Suprapubic skin (tissue), 4 donors: ENCODE data around the gene SNX14. TPM values are rescaled to one million over a fixed set of nuclear protein-coding genes. Genes with fewer than 3 reads are reported as not detected.
A peak's percentile ranks its signal among the peaks of the same experiment; 100 is the strongest.

ENCODE experiments used
- DNase-seq, 2 donors: peaks; one replicate each; pipeline ENCODE4 v3.0.0-alpha.2; 2019; ENCODE audit warnings: low spot score in 2 of 2
- H3K27ac ChIP-seq: fragments of 200-600 bp; sonication (generic); one replicate; pipeline ENCODE4 v1.5.1; 2019
- H3K27me3 ChIP-seq: fragments of 200-600 bp; sonication (generic); one replicate; pipeline ENCODE4 v1.5.1; 2019
- H3K36me3 ChIP-seq: fragments of 200-600 bp; sonication (generic); one replicate; pipeline ENCODE4 v1.5.1; 2019
- H3K4me1 ChIP-seq: fragments of 200-600 bp; sonication (generic); one replicate; pipeline ENCODE4 v1.5.1; 2019
- H3K4me3 ChIP-seq: fragments of 200-600 bp; sonication (generic); one replicate; pipeline ENCODE4 v1.5.1; 2019; ENCODE audit warnings: mild to moderate bottlenecking
- H3K9me3 ChIP-seq: fragments of 200-600 bp; sonication (generic); one replicate; pipeline ENCODE4 v1.5.1; 2019
- CTCF ChIP-seq, 2 donors: fragments of 200-600 bp in 1 of 2; fragments of 450-650 bp in 1 of 2; sonication (generic) in 1 of 2; IDR thresholded peaks; one replicate each; pipeline ENCODE4 v1.5.1; 2016 to 2019; ENCODE audit warnings: antibody characterized with exemption in 2 of 2, mild to moderate bottlenecking in 1 of 2, moderate library complexity in 1 of 2
- EP300 ChIP-seq: sonication (generic); formaldehyde crosslinking; IDR thresholded peaks from one replicate; pipeline ENCODE4 v1.6.1; 2017; ENCODE audit warnings: antibody characterized with exemption
- POLR2A ChIP-seq, 2 donors: fragments of 450-650 bp; IDR thresholded peaks; one replicate each; pipeline ENCODE4 v1.6.1; 2017; ENCODE audit warnings: antibody characterized with exemption in 2 of 2, mild to moderate bottlenecking in 2 of 2, moderate library complexity in 2 of 2
- POLR2AphosphoS5 ChIP-seq, 3 donors: sonication (generic); formaldehyde crosslinking; IDR thresholded peaks; one replicate each; pipeline ENCODE4 v1.6.1; 2017; ENCODE audit warnings: antibody characterized with exemption in 3 of 3
- WGBS: methylation state at CpG from one replicate; pipeline ENCODE4 v1.1.5; 2018; 5-methylcytosine and 5-hydroxymethylcytosine counted together
- total RNA-seq, 4 donors: library from RNA; depleted of rRNA; stranded (reverse); fragments of >200 nt; gene quantifications; one replicate each; pipeline ENCODE4 v1.1.0, GENCODE V29; 2016

SNX14 gene
- total RNA-seq, 4 donors from 2014 or later: 30.3 to 125 (median 47.8) TPM

GRCh38 chr6:85463621-85464259 is 129.9 kb downstream of the SNX14 start:
- TF ChIP-seq POLR2A (IDR thresholded peaks at IDR 0.05): no peak
- no peak for TF ChIP-seq POLR2AphosphoS5 (IDR thresholded peaks at IDR 0.05)
- no peak for TF ChIP-seq CTCF (IDR thresholded peaks at IDR 0.05)
- no peak for TF ChIP-seq EP300
- 74% methylated on average over 4 of the region's 4 CpGs for WGBS
- Histone ChIP-seq H3K36me3 (no peaks in the 10 kb centered on the region), H3K27ac (no peak overlapping the region), H3K9me3 (no peaks in the 10 kb centered on the region), H3K4me3 (no peak overlapping the region), H3K4me1 (peaks cover 30% of the 10 kb centered on the region), H3K27me3 (no peaks in the 10 kb centered on the region)
- DNase-seq: no peak

GRCh38 chr6:85462673-85463072 is 131.0 kb downstream of the SNX14 start:
- 68% methylated on average over 2 of the region's 2 CpGs for WGBS
- Histone ChIP-seq H3K4me1 (peaks cover 37% of the 10 kb centered on the region), H3K27ac (no peak overlapping the region)

GRCh38 chr6:85461798-85462170 is 131.9 kb downstream of the SNX14 start:
- 77% methylated on average over 4 of the region's 4 CpGs for WGBS
- H3K9me3 ChIP-seq: no peaks in the 10 kb centered on the region
- H3K4me3 ChIP-seq: no peak overlapping the region
- H3K4me1 ChIP-seq: peaks cover 37% of the 10 kb centered on the region
- TF ChIP-seq POLR2A (IDR thresholded peaks at IDR 0.05) (no peak), EP300 (no peak), POLR2AphosphoS5 (IDR thresholded peaks at IDR 0.05) (no peak), CTCF (IDR thresholded peaks at IDR 0.05) (no peak)
- no peaks in the 10 kb centered on the region for H3K36me3 ChIP-seq
- no peak for DNase-seq
- H3K27ac ChIP-seq: peak overlapping the region; percentile 54
- no peaks in the 10 kb centered on the region for H3K27me3 ChIP-seq

More at GRCh38 chr6:85462673-85463072, 131.0 kb downstream of the SNX14 start:
- Histone ChIP-seq H3K36me3 (no peaks in the 10 kb centered on the region), H3K9me3 (no peaks in the 10 kb centered on the region), H3K4me3 (no peak overlapping the region), H3K27me3 (no peaks in the 10 kb centered on the region)
- no peak for DNase-seq
- TF ChIP-seq CTCF (IDR thresholded peaks at IDR 0.05): no peak
- TF ChIP-seq POLR2AphosphoS5 (IDR thresholded peaks at IDR 0.05): no peak
- TF ChIP-seq POLR2A (IDR thresholded peaks at IDR 0.05): no peak
- no peak for TF ChIP-seq EP300

- no peak for DNase-seq
- Histone ChIP-seq H3K27me3 (no peaks in the 10 kb centered on the region), H3K4me1 (peaks cover 37% of the 10 kb centered on the region), H3K9me3 (no peaks in the 10 kb centered on the region), H3K4me3 (no peak overlapping the region), H3K27ac (peak overlapping the region; percentile 54), H3K36me3 (no peaks in the 10 kb centered on the region)
- 42% methylated on average over 4 of the region's 4 CpGs for whole genome bisulfite sequencing
- TF ChIP-seq POLR2A (IDR thresholded peaks at IDR 0.05) (no peak), POLR2AphosphoS5 (IDR thresholded peaks at IDR 0.05) (no peak), CTCF (IDR thresholded peaks at IDR 0.05) (no peak), EP300 (no peak)
Measured at GRCh38 chr6:85460921-85461797, 132.5 kb downstream of the SNX14 start.
